Urinary bladder (tissue), 4 donors: Measurements from ENCODE around the gene TGFBR3. TPM values are rescaled to one million over a fixed set of nuclear protein-coding genes. Genes with fewer than 3 reads are reported as not detected.
A peak's percentile ranks its signal among the peaks of the same experiment; 100 is the strongest.

ENCODE experiments used
- DNase-seq: peaks from one replicate; pipeline ENCODE4 v3.0.0-alpha.2; 2015; ENCODE audit errors: extremely low spot score
- H3K27ac ChIP-seq: one replicate; pipeline ENCODE4 v1.5.1; 2013; ENCODE audit warnings: low read depth, mild to moderate bottlenecking, moderate library complexity
- H3K36me3 ChIP-seq: one replicate; pipeline ENCODE4 v1.6.1; 2013; ENCODE audit warnings: mild to moderate bottlenecking, moderate library complexity; ENCODE audit not compliant: insufficient read depth
- H3K4me1 ChIP-seq: one replicate; pipeline ENCODE4 v1.6.1; 2013; ENCODE audit warnings: mild to moderate bottlenecking, moderate library complexity; ENCODE audit not compliant: insufficient read depth
- H3K4me3 ChIP-seq: one replicate; pipeline ENCODE4 v1.5.1; 2013; ENCODE audit warnings: low read depth, low read length
- WGBS: extraction: QIAGEN DNeasy Blood & Tissue Kit; methylation state at CpG from one replicate; pipeline ENCODE4 v1.1.7; 2013; 5-methylcytosine and 5-hydroxymethylcytosine counted together
- polyA plus RNA-seq: library from polyadenylated mRNA; stranded (reverse); fragments of 200-250 nt; gene quantifications from one replicate; pipeline ENCODE4 v1.2.3, GENCODE V29; 2013
- total RNA-seq: library from RNA; depleted of rRNA; stranded (reverse); fragments of >200 nt; gene quantifications from one replicate; pipeline ENCODE4 v1.2.3, GENCODE V29; 2014
- donor health status: healthy with polysubstance abuse.
- donor health status: healthy.

Gene TGFBR3
- total and polyA plus RNA-seq, 2 donors = 94.8 to 131 TPM

GRCh38 chr1:91791691-91792488, 94.1 kb downstream of the TGFBR3 start:
- Histone ChIP-seq H3K4me3 (no peak overlapping the region), H3K4me1 (peaks cover 4% of the 10 kb centered on the region), H3K27ac (no peak overlapping the region), H3K36me3 (no peaks in the 10 kb centered on the region)
- WGBS = 43% methylated on average over 8 of the region's 8 CpGs
- no peak for DNase-seq

- Histone ChIP-seq H3K4me1 (peaks cover 4% of the 10 kb centered on the region), H3K27ac (no peak overlapping the region), H3K4me3 (no peak overlapping the region), H3K36me3 (no peaks in the 10 kb centered on the region)
- 70% methylated on average over 1 of the region's 1 CpG for WGBS
- no peak for DNase-seq
Observed at GRCh38 chr1:91791103-91791502, 94.8 kb downstream of the TGFBR3 start.

- no peak for DNase-seq
- 35% methylated on average over 1 of the region's 1 CpG for WGBS
- no peaks in the 10 kb centered on the region for H3K36me3 ChIP-seq
- no peak overlapping the region for H3K27ac ChIP-seq
- H3K4me3 ChIP-seq = no peak overlapping the region
- H3K4me1 ChIP-seq = peaks cover 3% of the 10 kb centered on the region
Observed at GRCh38 chr1:91790392-91790791, 95.6 kb downstream of the TGFBR3 start.

- Histone ChIP-seq H3K4me1 (peaks cover 2% of the 10 kb centered on the region), H3K27ac (peak overlapping the region; percentile 51)
- whole genome bisulfite sequencing = 64% methylated on average over 12 of the region's 12 CpGs
Observed at GRCh38 chr1:91789273-91789997, 96.5 kb downstream of the TGFBR3 start.

GRCh38 chr1:91787919-91788318, 98.0 kb downstream of the TGFBR3 start:
- no peaks in the 10 kb centered on the region for H3K36me3 ChIP-seq
- no peak overlapping the region for H3K4me3 ChIP-seq
- peaks cover 4% of the 10 kb centered on the region for H3K4me1 ChIP-seq
- DNase-seq = no peak
- 82% methylated on average over 3 of the region's 3 CpGs for WGBS
- peak overlapping the region; percentile 3 for H3K27ac ChIP-seq

More at GRCh38 chr1:91789273-91789997, 96.5 kb downstream of the TGFBR3 start:
- Histone ChIP-seq H3K4me3 (no peak overlapping the region), H3K36me3 (no peaks in the 10 kb centered on the region)
- DNase-seq = no peak

GRCh38 chr1:91784616-91785015, 101.3 kb downstream of the TGFBR3 start:
- Histone ChIP-seq H3K36me3 (no peaks in the 10 kb centered on the region), H3K4me3 (no peak overlapping the region), H3K4me1 (peaks cover 2% of the 10 kb centered on the region), H3K27ac (peak overlapping the region; percentile 33)
- WGBS = 72% methylated on average over 4 of the region's 4 CpGs
- DNase-seq = no peak

- Histone ChIP-seq H3K36me3 (no peaks in the 10 kb centered on the region), H3K27ac (peak overlapping the region; percentile 33), H3K4me3 (no peak overlapping the region), H3K4me1 (peaks cover 2% of the 10 kb centered on the region)
- WGBS = 90% methylated on average over 3 of the region's 3 CpGs
- no peak for DNase-seq
Observed at GRCh38 chr1:91784191-91784590, 101.8 kb downstream of the TGFBR3 start.

- Histone ChIP-seq H3K36me3 (no peaks in the 10 kb centered on the region), H3K4me1 (peaks cover 2% of the 10 kb centered on the region)
- WGBS = 38% methylated on average over 7 of the region's 7 CpGs
Observed at GRCh38 chr1:91783423-91784170, 102.4 kb downstream of the TGFBR3 start.

GRCh38 chr1:91781901-91782622, 103.9 kb downstream of the TGFBR3 start:
- Histone ChIP-seq H3K27ac (peak overlapping the region; percentile 19), H3K4me3 (no peak overlapping the region), H3K4me1 (peaks cover 2% of the 10 kb centered on the region), H3K36me3 (no peaks in the 10 kb centered on the region)
- 51% methylated on average over 10 of the region's 10 CpGs for WGBS
- DNase-seq = no peak

More at GRCh38 chr1:91783423-91784170, 102.4 kb downstream of the TGFBR3 start:
- no peak overlapping the region for H3K4me3 ChIP-seq
- peak overlapping the region; percentile 58 for H3K27ac ChIP-seq
- no peak for DNase-seq

GRCh38 chr1:91781371-91781825, 104.6 kb downstream of the TGFBR3 start:
- Histone ChIP-seq H3K36me3 (no peaks in the 10 kb centered on the region), H3K4me3 (no peak overlapping the region), H3K27ac (peak overlapping the region; percentile 15), H3K4me1 (peaks cover 2% of the 10 kb centered on the region)
- DNase-seq = peak; percentile 67
- WGBS = 27% methylated on average over 4 of the region's 4 CpGs

GRCh38 chr1:91779548-91780021, 106.4 kb downstream of the TGFBR3 start:
- H3K4me1 ChIP-seq = peaks cover 2% of the 10 kb centered on the region

GRCh38 chr1:91778964-91779363, 107.0 kb downstream of the TGFBR3 start:
- Histone ChIP-seq H3K4me3 (no peak overlapping the region), H3K36me3 (no peaks in the 10 kb centered on the region), H3K27ac (no peak overlapping the region), H3K4me1 (no peaks in the 10 kb centered on the region)
- no peak for DNase-seq
- WGBS = 65% methylated on average over 5 of the region's 5 CpGs

More at GRCh38 chr1:91779548-91780021, 106.4 kb downstream of the TGFBR3 start:
- no peak for DNase-seq
- H3K4me3 ChIP-seq = no peak overlapping the region
- no peak overlapping the region for H3K27ac ChIP-seq
- no peaks in the 10 kb centered on the region for H3K36me3 ChIP-seq
- 84% methylated on average over 2 of the region's 2 CpGs for WGBS
